Inflammatory macrophage treated with lipopolysaccharide for 1 hour (primary cell): ENCODE results near the gene PAPSS2.
A peak's percentile ranks its signal among the peaks of the same experiment; 100 is the strongest.
"Not testable (repeated sequence)": the region's sequence is repeated elsewhere in the genome, so short reads cannot be mapped to it uniquely, and the experiment has no call there.

Experiments
- DNase-seq, 2 donors: peaks; one replicate each; pipeline ENCODE4 v3.0.0-alpha.2; 2020 to 2022

Gene PAPSS2

GRCh38 chr10:87712913-87713616 lies 53.4 kb downstream of the PAPSS2 start:
- DNase-seq: no peak

- DNase-seq: no peak
These were observed 54.0 kb downstream of the PAPSS2 start for GRCh38 chr10:87713707-87714106.

DNA sequence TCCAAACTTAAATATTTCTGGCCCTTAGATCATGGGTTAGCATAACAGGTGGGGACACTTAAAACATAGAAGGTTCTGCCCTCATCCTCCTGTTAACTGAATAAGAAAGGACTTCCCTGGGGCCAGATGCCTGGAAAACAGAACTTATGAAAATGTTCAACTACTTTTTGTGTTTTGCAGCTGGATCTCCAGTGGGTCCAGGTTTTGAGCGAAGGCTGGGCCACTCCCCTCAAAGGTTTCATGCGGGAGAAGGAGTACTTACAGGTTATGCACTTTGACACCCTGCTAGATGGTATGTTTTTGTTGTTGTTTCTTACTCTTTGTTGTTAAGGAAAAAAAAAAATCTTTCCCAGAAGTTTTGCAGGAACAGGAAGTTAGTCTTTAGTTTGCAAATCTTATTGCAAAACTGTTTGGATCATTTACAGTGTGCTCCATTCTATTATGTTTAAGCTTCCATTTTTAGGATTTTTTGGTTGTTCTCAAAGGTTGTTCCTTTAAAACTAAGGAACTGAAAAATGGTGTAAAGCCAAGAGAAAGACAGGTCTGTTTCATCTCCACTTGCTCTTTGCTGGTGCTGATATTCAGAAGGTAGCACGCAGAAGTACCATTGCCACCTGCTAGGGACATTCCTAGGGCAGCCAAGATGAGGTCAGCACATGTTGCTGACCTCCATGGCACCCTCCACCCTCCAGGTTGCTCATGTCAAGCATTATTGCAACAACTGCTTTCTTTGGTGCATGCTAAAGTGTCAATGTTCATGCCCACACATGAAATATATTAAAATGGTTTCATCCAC lies 56.1 kb downstream of the PAPSS2 start:
- DNase-seq: peak; percentile 8 to 31

DNA sequence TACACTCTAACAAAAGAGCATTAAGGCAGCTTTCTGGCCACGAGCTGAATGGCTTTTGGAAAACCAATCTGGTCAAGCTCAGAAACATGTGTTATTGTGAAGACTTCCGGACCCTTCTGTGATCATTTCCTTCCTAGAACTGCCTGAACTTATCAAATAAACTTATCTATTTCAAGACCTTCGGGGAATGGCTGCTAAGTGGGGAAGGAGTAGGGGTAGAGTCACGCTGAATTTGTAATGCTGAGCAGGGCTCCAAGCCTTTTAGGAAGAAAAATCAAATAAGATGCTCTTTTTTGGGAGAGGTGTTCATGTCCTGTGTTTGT lies 56.6 kb downstream of the PAPSS2 start:
- no peak for DNase-seq

DNA sequence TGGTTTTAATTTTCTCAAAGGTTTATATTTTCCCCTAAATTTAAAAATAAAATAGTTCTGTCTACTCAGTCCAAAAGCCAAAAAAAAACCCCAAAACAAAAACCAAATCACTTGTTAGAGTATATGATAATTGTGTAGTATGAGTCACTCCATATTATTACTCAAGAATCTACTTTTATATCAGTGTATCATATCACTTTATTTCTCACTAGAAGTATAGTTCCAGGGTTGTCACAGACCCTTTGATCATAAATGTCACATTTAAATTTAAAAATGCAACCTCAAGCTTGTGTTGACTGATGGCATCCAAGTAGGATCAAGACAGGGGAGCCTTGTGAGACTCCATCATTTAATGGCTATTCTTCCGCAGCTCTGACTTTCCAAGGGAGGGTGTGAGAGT lies 61.0 kb downstream of the PAPSS2 start:
- no peak for DNase-seq

- DNase-seq: no peak
These were observed 62.1 kb downstream of the PAPSS2 start for GRCh38 chr10:87721781-87722180.

GRCh38 chr10:87722716-87723115 lies 63.0 kb downstream of the PAPSS2 start:
- no peak for DNase-seq

GRCh38 chr10:87723500-87723899 lies 63.8 kb downstream of the PAPSS2 start:
- no peak for DNase-seq

GRCh38 chr10:87724789-87725188 lies 65.1 kb downstream of the PAPSS2 start:
- no peak for DNase-seq

DNA sequence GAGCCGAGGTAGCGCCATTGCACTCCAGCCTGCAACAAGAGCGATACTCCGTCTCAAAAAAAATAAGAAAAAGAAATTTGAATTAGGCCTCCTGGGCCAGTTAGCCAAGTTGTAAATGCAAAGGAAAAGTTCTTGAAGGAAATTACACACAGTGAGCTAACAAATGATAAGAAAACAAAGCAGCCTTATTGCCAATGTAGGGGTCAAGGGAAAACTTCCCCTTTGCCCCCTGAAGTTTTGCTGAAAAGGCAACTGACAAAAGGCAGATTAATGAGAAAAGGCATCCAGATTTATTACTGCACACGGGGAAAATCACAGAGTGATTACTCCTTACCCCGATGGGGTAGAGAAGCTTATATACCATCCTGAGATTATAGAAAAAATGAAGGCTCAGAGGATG lies 70.3 kb downstream of the PAPSS2 start:
- DNase-seq: no peak

GRCh38 chr10:87733081-87733480 lies 73.4 kb downstream of the PAPSS2 start:
- no peak for DNase-seq

DNA sequence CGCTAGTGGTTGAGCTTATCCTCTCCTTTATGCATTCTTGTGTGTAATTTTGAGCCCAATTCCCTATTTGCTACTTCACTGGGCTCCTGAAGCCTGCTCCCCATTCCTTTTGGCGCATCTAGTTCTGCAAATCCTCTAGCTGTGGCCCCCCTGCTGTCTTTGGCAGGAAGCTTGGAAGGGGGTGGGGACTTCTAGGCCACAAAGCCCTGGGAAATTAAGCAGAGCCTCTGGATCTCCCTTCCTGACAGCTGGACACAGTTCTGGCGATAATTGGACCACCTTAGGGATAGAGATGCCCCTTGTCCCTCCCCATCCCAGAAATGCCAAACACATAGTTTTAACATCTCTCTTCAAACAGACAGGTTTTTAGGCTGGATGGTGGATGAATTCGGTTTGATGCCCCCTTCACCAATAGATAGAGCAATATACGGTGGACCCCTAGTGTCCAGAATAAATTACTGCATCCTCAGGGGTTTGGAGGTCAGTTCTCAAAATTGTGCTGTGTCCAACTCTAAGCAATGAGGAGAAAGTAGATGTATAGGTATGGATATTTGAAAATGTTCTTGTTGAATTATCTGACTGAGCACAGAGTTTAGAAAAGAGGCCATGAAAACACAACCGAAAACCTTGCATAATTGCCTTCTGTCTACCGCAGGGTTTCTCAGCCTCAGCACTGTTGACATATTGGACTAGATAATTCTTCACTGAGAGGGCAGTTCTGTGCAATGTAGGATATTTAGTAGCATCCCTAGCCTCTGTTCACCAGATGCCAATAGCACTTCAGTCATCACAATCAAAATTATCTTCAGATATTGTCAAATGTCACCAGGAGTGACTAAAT lies 75.5 kb downstream of the PAPSS2 start:
- peak in 1 of 2 donors; percentile 49 for DNase-seq

DNA sequence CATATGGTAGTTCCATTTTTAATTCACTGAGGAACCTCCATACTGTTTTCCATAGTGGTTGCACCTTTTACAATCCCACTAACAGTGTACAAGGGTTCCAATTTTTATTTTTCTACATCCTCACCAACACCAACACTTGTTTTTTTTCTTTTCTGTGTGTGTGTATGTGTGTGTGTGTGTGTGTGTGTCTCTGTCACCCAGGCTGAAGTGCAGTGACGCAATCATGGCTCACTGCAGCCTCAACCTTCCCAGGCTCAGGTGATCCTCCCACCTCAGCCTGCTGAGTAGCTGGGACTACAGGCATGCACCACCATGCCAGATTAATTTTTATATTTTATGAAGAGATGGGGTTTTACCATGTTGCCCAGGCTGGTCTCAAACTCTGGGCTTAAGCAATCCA lies 78.6 kb downstream of the PAPSS2 start:
- not testable (repeated sequence) for DNase-seq

DNA sequence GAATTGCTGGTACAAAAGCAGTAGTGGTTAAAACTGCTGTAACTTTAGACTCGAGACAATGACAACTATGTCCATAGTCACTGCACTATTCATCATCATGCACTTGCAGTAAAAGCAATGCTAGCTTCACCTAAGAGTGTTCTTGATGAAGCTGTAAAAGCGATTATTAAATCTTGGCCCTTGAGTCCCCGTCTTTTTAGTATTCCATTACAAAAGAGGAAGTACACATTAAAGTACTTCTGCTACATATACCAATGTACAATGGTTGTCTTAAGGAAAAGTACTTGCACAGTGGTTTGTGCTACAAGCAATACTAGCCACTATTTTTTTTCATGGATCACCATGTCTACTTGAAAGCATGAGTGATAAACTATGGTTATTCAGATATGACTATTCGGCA lies 80.0 kb downstream of the PAPSS2 start:
- peak; percentile 9 to 26 for DNase-seq

DNA sequence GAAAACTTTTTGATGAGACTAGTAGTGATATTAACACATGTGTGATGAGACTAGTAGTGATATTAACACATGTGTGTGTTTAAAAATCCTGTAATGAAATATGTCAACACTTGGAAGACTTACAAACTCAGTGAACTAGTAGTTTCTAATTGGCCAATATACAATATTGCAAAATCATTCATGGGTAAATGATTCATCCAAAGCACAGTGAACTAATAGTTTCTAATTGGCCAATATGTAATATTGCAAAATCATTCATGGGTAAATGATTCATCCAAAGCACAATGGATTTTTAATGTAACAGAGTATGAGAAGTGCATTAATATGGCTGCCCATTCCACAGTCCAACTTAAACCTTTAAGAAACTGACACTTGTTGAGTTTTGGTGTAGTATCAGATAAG lies 80.6 kb downstream of the PAPSS2 start:
- DNase-seq: peak; percentile 87 to 95

DNA sequence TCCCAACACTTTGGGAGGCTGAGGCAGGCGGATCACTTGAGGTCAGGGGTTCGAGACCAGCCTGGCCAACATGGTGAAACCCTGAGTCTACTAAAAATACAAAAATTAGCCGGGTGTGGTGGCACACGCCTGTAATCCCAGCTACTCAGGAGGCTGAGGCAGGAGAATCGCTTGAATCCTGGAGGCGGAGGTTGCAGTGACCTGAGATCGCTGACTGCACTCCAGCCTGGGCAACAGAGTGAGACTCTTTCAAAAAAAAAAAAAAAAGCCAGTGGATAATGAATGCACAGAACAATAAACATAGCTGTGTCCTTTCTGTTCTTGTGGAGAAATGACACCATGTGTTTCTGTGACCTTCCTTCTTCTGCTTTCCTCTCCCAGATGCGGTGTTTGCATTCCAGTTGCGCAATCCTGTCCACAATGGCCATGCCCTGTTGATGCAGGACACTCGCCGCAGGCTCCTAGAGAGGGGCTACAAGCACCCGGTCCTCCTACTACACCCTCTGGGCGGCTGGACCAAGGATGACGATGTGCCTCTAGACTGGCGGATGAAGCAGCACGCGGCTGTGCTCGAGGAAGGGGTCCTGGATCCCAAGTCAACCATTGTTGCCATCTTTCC lies 83.4 kb downstream of the PAPSS2 start:
- DNase-seq: peak; percentile 46 to 58

DNA sequence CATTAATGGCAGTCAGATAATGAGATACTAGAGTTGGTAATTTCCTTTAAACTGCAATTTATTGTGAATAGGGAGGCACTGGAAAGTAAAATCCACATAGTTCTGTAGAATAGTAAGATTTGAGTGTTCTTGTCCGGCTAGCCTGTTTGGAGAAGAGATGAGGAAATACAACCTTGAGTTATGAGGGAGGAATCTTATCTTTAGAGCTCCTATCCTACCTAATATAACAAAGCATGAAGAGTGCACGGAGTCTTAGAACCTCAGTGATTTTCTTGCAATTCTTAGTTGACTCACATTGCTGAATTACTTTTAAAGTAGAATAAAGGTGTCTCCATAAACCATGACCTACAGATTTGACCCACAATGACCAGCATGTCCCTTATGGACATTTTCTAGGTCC lies 84.9 kb downstream of the PAPSS2 start:
- DNase-seq: no peak

- no peak for DNase-seq
These were observed 87.2 kb downstream of the PAPSS2 start for GRCh38 chr10:87746911-87747310.

DNA sequence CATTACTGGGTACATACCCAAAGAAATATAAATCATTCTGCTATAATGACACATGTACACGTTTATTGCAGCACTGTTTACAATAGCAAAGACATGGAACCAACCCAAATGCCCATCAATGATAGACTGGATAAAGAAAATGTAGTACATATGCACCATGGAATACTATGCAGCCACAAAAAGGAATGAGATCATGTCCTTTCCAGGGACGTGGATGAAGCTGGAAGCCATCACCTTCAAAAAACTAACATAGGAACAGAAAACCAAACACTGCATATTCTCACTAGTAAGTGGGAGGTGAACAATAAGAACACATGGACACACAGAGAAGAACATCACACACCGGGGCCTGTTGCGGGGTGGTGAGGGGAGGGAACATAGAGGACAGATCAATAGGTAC lies 88.6 kb downstream of the PAPSS2 start:
- not testable (repeated sequence) for DNase-seq

DNA sequence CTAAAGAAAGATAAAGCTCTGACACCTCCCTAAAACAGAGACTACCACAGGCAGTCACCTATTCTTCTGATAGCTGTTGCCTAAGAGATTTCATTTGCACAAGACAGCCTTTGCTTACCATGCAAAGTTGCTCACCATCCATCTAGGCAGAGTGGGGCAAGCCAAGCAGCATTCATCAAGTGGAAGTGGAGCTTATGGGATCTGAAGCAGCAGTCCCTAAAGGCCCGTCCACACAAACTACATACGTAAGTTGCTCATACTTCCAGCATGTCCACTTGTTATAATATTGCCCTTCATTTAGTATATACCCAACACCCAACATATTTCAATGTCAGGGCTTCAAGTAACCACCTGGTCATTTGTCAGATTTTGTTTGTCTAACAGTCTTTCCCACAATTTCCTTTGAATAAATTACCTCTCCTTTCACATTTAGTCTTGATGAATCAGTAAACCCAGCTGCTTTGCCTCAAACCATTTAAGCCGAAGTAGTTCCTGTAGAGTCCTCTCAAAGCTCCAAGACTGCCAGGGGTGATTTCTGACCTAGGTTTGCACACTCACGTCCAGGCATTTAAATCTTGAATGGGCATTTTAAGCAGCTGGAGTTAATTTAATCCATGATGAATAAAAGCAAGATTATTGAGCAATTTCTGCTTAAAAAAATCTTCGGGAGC lies 90.5 kb downstream of the PAPSS2 start:
- no peak for DNase-seq

GRCh38 chr10:87750817-87751216 lies 91.1 kb downstream of the PAPSS2 start:
- DNase-seq: no peak

DNA sequence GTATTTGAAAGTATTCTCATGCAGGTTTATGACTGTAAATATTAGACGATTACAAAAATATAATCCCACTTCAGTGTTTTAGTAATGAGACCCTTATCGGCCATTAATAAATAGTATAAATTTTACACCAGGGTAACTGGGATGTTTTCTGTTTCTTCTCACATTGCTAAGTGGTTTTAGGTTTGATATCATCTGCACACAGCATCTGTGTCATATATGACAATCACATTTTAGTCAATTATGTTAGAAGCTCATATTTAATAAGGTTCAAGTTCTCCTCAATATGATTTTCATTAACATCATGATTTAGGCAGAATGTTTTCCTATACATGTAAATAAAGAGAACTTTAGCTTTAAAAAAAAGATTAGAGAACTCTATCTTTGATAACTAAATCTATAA lies 91.6 kb downstream of the PAPSS2 start:
- DNase-seq: no peak

DNA sequence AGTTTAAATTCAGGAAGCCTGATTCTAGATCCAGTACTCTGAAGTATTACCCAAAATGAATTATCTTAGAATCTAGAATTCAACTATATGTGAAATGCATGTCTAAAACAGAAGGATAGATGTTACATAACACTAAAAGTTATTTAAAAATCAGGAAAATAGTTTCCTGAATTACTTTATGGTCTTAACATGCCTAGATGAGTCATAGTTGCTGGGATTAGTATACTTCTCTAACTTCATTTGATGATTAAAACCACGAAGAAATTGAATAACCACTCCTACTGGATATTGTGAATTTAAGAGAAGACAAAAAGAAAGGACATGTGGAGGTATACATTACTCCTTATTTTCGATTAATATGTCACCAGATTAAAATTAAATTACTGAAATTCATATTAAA lies 92.9 kb downstream of the PAPSS2 start:
- peak; percentile 25 to 54 for DNase-seq
